ENCODE measurements around the gene CELA3A. TPM values are rescaled to one million over a fixed set of nuclear protein-coding genes. Genes with fewer than 3 reads are reported as not detected.

The CELA3A gene
- total and polyA plus RNA-seq, 10 of the 15 experiments (the other 5 are each of a cell fraction or from before 2014, with no cell fraction given), result 7.6 TPM; not detected in 9

- TF ChIP-seq SKIL (IDR thresholded peaks at IDR 0.05; ENCODE audit: low read depth, poor library complexity, severe bottlenecking) (peak; percentile 81), NR2C1 (IDR thresholded peaks at IDR 0.05) (no peak), FOS (IDR thresholded peaks at IDR 0.05; ENCODE audit: borderline replicate concordance, extremely low read depth, insufficient read length) (no peak), ZBTB33 (IDR thresholded peaks at IDR 0.05) (no peak), NFYA (IDR thresholded peaks at IDR 0.05; ENCODE audit: borderline replicate concordance, low read depth, low read length) (no peak), ZNF592 (IDR thresholded peaks at IDR 0.05) (no peak), BCLAF1 (IDR thresholded peaks at IDR 0.05) (no peak), HDGF (IDR thresholded peaks at IDR 0.05) (peak; percentile 89), ZBTB4 (CRISPR knock-in tag; IDR thresholded peaks at IDR 0.05) (no peak), MXI1 (IDR thresholded peaks at IDR 0.05; ENCODE audit: low read depth, low read length) (peak; percentile 71), RELA (IDR thresholded peaks at IDR 0.05; ENCODE audit: borderline replicate concordance, partially characterized antibody) (no peak), EP300 (IDR thresholded peaks at IDR 0.05; ENCODE audit: borderline replicate concordance in 1 of 2, control insufficient read depth in 1 of 2, low read depth in 2 of 2, low read length in 2 of 2) (peak; percentile 20 to 71; a peak in 3 of 4 replicates)
Measured at GRCh38 chr1:22018583-22019559, 17.4 kb downstream of the CELA3A start (continued).

Measured in GM12878 (cell line).